T-cell (primary cell): ENCODE measurements around the gene GRIN3B. TPM values are rescaled to one million over a fixed set of nuclear protein-coding genes. Genes with fewer than 3 reads are reported as not detected.
"Not testable (repeated sequence)": the region's sequence is repeated elsewhere in the genome, so short reads cannot be mapped to it uniquely, and the experiment has no call there.

ENCODE experiments used
- ATAC-seq, 4 experiments: fragments of 200-7000 bp in 3 of 4; fragments of 150-1000 bp in 1 of 4; cut with Tn5 transposase; replicated peaks in 1 of 4; 1 replicate in 3 of 4; 2 replicates in 1 of 4; pipeline ENCODE4 v1.10.0; 2021; ENCODE audit warnings: moderate library complexity in 3 of 4, mild to moderate bottlenecking in 2 of 4, moderate number of reproducible peaks in 1 of 4
- CTCF ChIA-PET, 2 donors: fragments of 300-600 bp; sonication (Branson Sonifier 250); formaldehyde crosslinking; loops; one replicate each; lab custom pipeline; 2022; ENCODE audit warnings: antibody characterized with exemption in 2 of 2; lab: Charles Lee
- POLR2A ChIA-PET, 2 donors: fragments of 300-600 bp; sonication (Branson Sonifier 250); formaldehyde crosslinking; loops; one replicate each; lab custom pipeline; 2022; ENCODE audit warnings: antibody characterized with exemption in 2 of 2; lab: Charles Lee
- DNase-seq, 35 experiments: peaks; one replicate each; pipeline versions ENCODE4 v3.0.0 to v3.0.0-alpha.2; 2013 to 2023
- H3K27ac ChIP-seq: one replicate; pipeline ENCODE4 v1.5.1; 2013; ENCODE audit warnings: low read length
- H3K27me3 ChIP-seq, 2 experiments: replicated peaks in 1 of 2; 1 replicate in 1 of 2; 2 replicates in 1 of 2; pipeline versions ENCODE4 v1.6.1 to v1.7.0; 2013; ENCODE audit warnings: low read length in 1 of 2, mixed read lengths in 1 of 2; ENCODE audit not compliant: control insufficient read depth in 2 of 2, insufficient read depth in 2 of 2; ENCODE audit errors: extremely low read depth in 1 of 2
- H3K36me3 ChIP-seq, 2 donors: 1 replicate in 1 of 2; 2 replicates in 1 of 2; pipeline versions ENCODE4 v1.6.1 to v1.7.0; 2013; ENCODE audit warnings: low read length in 1 of 2; ENCODE audit not compliant: control insufficient read depth in 2 of 2, insufficient read depth in 1 of 2; ENCODE audit errors: extremely low read depth in 1 of 2
- H3K4me1 ChIP-seq, 2 experiments: 1 replicate in 1 of 2; 2 replicates in 1 of 2; pipeline versions ENCODE4 v1.6.1 to v1.7.0; 2013; ENCODE audit warnings: low read length in 2 of 2, mixed read lengths in 1 of 2; ENCODE audit not compliant: insufficient read depth in 2 of 2, control insufficient read depth in 1 of 2; ENCODE audit errors: extremely low read depth in 1 of 2
- H3K4me3 ChIP-seq, 2 donors: 1 replicate in 1 of 2; 2 replicates in 1 of 2; pipeline versions ENCODE4 v1.5.1 to v1.7.0; 2013; ENCODE audit warnings: mild to moderate bottlenecking in 2 of 2, low read length in 1 of 2, moderate library complexity in 1 of 2; ENCODE audit not compliant: control insufficient read depth in 1 of 2; ENCODE audit errors: extremely low read depth in 1 of 2
- H3K9me3 ChIP-seq: 2 replicates; pipeline ENCODE4 v1.7.0; 2013
- H3K27ac Mint-ChIP-seq, 2 donors: one replicate each; pipeline ENCODE4 v1.8.0; 2020 to 2021; ENCODE audit warnings: mild to moderate bottlenecking in 2 of 2, mixed read lengths in 2 of 2
- H3K27me3 Mint-ChIP-seq, 2 donors: one replicate each; pipeline ENCODE4 v1.8.0; 2021 to 2022; ENCODE audit warnings: mixed read lengths in 2 of 2
- H3K36me3 Mint-ChIP-seq: one replicate; pipeline ENCODE4 v1.8.0; 2021; ENCODE audit warnings: mixed read lengths
- H3K4me1 Mint-ChIP-seq, 3 donors: one replicate each; pipeline ENCODE4 v1.8.0; 2020 to 2022; ENCODE audit warnings: mixed read lengths in 3 of 3, mild to moderate bottlenecking in 1 of 3
- H3K4me3 Mint-ChIP-seq, 3 donors: one replicate each; pipeline ENCODE4 v1.8.0; 2020 to 2022; ENCODE audit warnings: mild to moderate bottlenecking in 3 of 3, mixed read lengths in 3 of 3, moderate library complexity in 3 of 3
- H3K9me3 Mint-ChIP-seq, 3 donors: one replicate each; pipeline ENCODE4 v1.8.0; 2020 to 2022; ENCODE audit warnings: mixed read lengths in 3 of 3
- WGBS: methylation state at CpG from one replicate; pipeline ENCODE4 v1.1.5; 2013; ENCODE audit warnings: missing lambda C conversion rate; ENCODE audit not compliant: insufficient coverage; 5-methylcytosine and 5-hydroxymethylcytosine counted together
- total RNA-seq, 35 experiments: library from RNA in 6 of 35; stranded (reverse) in 6 of 35; fragments of 120-200 nt in 1 of 35; gene quantifications; one replicate each; pipeline versions ENCODE4 v1.2.1 to v1.2.4 and lab custom pipeline; 2013 to 2026

GRIN3B gene
- total RNA-seq, 5 donors from 2014 or later (not counting 1 experiment from before 2014, with no cell fraction given): 0.07 to 0.44 (median 0.09) TPM; not detected in 2

- peaks cover 2 to 28% of the 10 kb centered on the region in 2 experiments for H3K4me1 ChIP-seq
- ATAC-seq (no peak), DNase-seq (no peak)
- H3K4me3 ChIP-seq: no peak overlapping the region
- 84% methylated on average over 41 of the region's 43 CpGs for WGBS
- Mint-ChIP-seq H3K36me3 (no peaks in the 10 kb centered on the region), H3K4me1 (peaks cover 9 to 18% (median 12%) of the 10 kb centered on the region in 3 donors), H3K4me3 (no peak overlapping the region), H3K27ac (no peak overlapping the region), H3K9me3 (no peaks in the 10 kb centered on the region), H3K27me3 (no peaks in the 10 kb centered on the region)
- CTCF ChIA-PET: no interaction called here
- H3K36me3 ChIP-seq: no peaks in the 10 kb centered on the region
- no peak overlapping the region for H3K27ac ChIP-seq
- no peaks in the 10 kb centered on the region for H3K27me3 ChIP-seq
- no peaks in the 10 kb centered on the region for H3K9me3 ChIP-seq
- POLR2A ChIA-PET: no interaction called here
These were observed 45.3 kb upstream of the GRIN3B start for GRCh38 chr19:954672-955494.

- no peak overlapping the region for H3K4me3 Mint-ChIP-seq
- H3K9me3 Mint-ChIP-seq: no peaks in the 10 kb centered on the region
- Histone ChIP-seq H3K27me3 (no peaks in the 10 kb centered on the region), H3K9me3 (no peaks in the 10 kb centered on the region), H3K27ac (no peak overlapping the region), H3K36me3 (no peaks in the 10 kb centered on the region), H3K4me1 (peaks cover 2 to 28% of the 10 kb centered on the region in 2 experiments), H3K4me3 (no peak overlapping the region)
- peaks cover 9 to 18% (median 12%) of the 10 kb centered on the region in 3 donors for H3K4me1 Mint-ChIP-seq
- POLR2A ChIA-PET: no interaction called here
- CTCF ChIA-PET: interaction anchor here in 1 of 2 donors (0.6 kb wide), 2 partner anchors 16 to 78 kb away, joined by 3 to 5 read pairs; no protein-coding TSS in a partner anchor
- DNase-seq (no peak), ATAC-seq (no peak)
- no peaks in the 10 kb centered on the region for H3K36me3 Mint-ChIP-seq
- H3K27me3 Mint-ChIP-seq: no peaks in the 10 kb centered on the region
- 97% methylated on average over 53 of the region's 55 CpGs for whole genome bisulfite sequencing
- no peak overlapping the region for H3K27ac Mint-ChIP-seq
These were observed 44.1 kb upstream of the GRIN3B start for GRCh38 chr19:955803-956765.

- H3K36me3 ChIP-seq: no peaks in the 10 kb centered on the region
- H3K4me1 ChIP-seq: peaks cover 2 to 27% of the 10 kb centered on the region in 2 experiments
- no peaks in the 10 kb centered on the region for H3K9me3 Mint-ChIP-seq
- H3K4me3 Mint-ChIP-seq: no peak overlapping the region
- H3K4me3 ChIP-seq: no peak overlapping the region
- 83% methylated on average over 15 of the region's 27 CpGs for WGBS
- H3K27me3 ChIP-seq: no peaks in the 10 kb centered on the region
- no peak overlapping the region for H3K27ac Mint-ChIP-seq
- H3K9me3 ChIP-seq: no peaks in the 10 kb centered on the region
- H3K4me1 Mint-ChIP-seq: peaks cover 9 to 13% (median 12%) of the 10 kb centered on the region in 3 donors
- ChIA-PET POLR2A (no interaction called here), CTCF (interaction anchor here in 1 of 2 donors (0.6 kb wide), 1 partner anchor 79 kb away, joined by 5 read pairs; no protein-coding TSS in a partner anchor)
- H3K27ac ChIP-seq: no peak overlapping the region
- no peaks in the 10 kb centered on the region for H3K27me3 Mint-ChIP-seq
- ATAC-seq: no peak
- H3K36me3 Mint-ChIP-seq: no peaks in the 10 kb centered on the region
- DNase-seq: no peak
These were observed 43.3 kb upstream of the GRIN3B start for GRCh38 chr19:956766-957440.

GRCh38 chr19:957578-957977, 42.6 kb upstream of the GRIN3B start:
- H3K27ac ChIP-seq, ATAC-seq, H3K9me3 Mint-ChIP-seq, DNase-seq, H3K36me3 Mint-ChIP-seq, POLR2A ChIA-PET, H3K9me3 ChIP-seq, H3K4me3 ChIP-seq, H3K4me3 Mint-ChIP-seq, H3K27ac Mint-ChIP-seq, CTCF ChIA-PET, H3K36me3 ChIP-seq, H3K27me3 Mint-ChIP-seq, H3K27me3 ChIP-seq: not testable (repeated sequence)
- WGBS: 89% methylated on average over 6 of the region's 9 CpGs
- H3K4me1 ChIP-seq: peaks cover 2 to 25% of the 10 kb centered on the region in 2 experiments
- H3K4me1 Mint-ChIP-seq: peaks cover 9 to 17% (median 12%) of the 10 kb centered on the region in 3 donors

GRCh38 chr19:958967-959855, 41.0 kb upstream of the GRIN3B start:
- WGBS: 87% methylated on average over 20 of the region's 36 CpGs
- ChIA-PET CTCF (no interaction called here), POLR2A (interaction anchor here in 1 of 2 donors (0.7 kb wide), 1 partner anchor 365 kb away, joined by 3 read pairs; no protein-coding TSS in a partner anchor)
- DNase-seq (no peak), ATAC-seq (peak in 1 of 4 experiments; percentile 53)
- Mint-ChIP-seq H3K9me3 (no peaks in the 10 kb centered on the region), H3K27ac (no peak overlapping the region), H3K4me1 (peaks cover 0 to 8% (median 4%) of the 10 kb centered on the region in 3 donors), H3K4me3 (no peak overlapping the region), H3K36me3 (no peaks in the 10 kb centered on the region), H3K27me3 (no peaks in the 10 kb centered on the region)
- Histone ChIP-seq H3K36me3 (peaks cover 0 to under 1% of the 10 kb centered on the region in 2 donors), H3K27me3 (no peaks in the 10 kb centered on the region), H3K4me3 (no peak overlapping the region), H3K9me3 (no peaks in the 10 kb centered on the region), H3K4me1 (peaks cover 0 to 9% of the 10 kb centered on the region in 2 experiments), H3K27ac (no peak overlapping the region)
